Fibroblast of skin of left biceps (primary cell): ENCODE data around the gene ROCK1.

Experiments used
- DNase-seq, 2 experiments: peaks; one replicate each; pipeline ENCODE4 v3.0.0-alpha.2; 2013; ENCODE audit warnings: low read depth in 2 of 2

The ROCK1 gene

GRCh38 chr18:21105936-21106335, 5.7 kb downstream of the ROCK1 start:
- DNase-seq: no peak

- no peak for DNase-seq
Measured at GRCh38 chr18:21101172-21101571, 10.4 kb downstream of the ROCK1 start.

DNA sequence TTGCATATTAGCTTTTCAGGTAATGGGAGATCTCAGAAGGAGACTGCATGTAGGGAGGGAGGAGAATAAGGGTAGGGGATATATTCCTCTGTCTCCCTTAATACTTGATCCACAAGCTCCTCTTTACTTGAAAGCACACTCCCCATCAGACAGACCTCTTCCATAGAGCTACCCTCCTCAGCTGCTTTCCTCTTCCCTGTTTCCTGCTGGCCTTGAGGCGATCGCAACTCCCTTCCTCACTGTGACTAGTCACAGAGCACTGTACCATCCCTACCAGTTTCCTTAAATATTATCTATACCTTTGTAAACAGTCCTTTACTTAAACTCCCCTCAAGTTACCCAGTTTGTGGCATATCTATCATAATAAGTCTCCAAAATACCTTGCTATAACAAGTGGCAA, 10.9 kb downstream of the ROCK1 start:
- DNase-seq: no peak

DNA sequence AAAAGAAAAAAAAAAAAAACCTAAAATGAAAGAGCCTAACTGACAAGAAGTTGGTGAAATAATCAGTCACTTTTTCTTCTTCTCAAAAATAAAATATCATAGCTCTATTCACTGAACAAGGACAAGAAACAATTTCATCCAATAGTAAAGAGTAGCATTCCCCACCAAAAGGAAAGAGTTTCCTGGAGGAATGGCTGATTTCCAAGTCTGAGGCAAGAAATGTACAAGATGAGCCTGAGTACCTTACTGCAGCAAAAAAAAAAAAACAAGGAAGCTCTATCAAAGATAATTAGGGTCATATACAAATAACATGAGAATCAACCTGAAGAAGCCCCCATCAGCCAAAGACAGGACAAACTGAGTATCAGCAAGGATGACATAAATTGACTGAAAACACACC, 11.5 kb downstream of the ROCK1 start:
- DNase-seq: no peak

- no peak for DNase-seq
Measured at GRCh38 chr18:21099442-21099841, 12.2 kb downstream of the ROCK1 start.

DNA sequence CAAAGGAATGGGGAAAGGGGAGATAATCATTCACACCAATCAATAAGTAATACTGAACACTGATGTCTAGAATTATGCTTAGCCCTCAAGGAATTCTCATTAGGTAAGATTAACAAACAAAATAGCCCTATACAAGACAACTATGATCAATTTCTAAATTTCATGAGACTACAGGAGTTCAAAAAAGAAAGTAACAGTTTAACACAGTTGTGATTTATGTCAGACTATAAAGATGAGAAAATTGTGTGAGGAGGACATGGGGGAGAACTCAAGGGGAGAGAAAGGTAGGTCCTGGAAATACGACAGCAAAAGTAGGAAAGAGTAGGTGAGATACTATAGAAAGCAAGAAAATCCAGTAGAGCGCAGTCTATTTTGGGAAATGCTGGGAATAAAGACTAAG, 14.9 kb downstream of the ROCK1 start:
- DNase-seq: no peak

DNA sequence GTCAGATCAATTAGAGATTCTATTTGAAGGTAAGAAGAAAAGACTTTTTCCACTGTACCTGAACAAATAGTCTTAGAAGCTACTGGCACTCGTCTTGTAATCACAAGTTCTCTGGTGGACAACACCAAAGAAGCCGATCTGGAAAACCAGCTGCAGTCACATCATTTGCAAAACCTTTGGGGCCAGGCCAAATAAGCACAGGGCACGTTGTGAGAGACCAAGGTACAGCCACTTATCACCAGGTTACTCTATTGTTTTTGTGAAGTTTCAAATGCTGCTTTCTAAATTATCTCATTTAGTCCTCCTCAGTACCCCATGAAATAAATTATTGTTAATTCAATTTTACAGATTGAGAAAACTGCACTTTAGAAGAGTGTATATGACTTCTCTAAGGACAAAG, 18.5 kb downstream of the ROCK1 start:
- no peak for DNase-seq

- DNase-seq: no peak
Measured at GRCh38 chr18:21090680-21091079, 20.9 kb downstream of the ROCK1 start.

DNA sequence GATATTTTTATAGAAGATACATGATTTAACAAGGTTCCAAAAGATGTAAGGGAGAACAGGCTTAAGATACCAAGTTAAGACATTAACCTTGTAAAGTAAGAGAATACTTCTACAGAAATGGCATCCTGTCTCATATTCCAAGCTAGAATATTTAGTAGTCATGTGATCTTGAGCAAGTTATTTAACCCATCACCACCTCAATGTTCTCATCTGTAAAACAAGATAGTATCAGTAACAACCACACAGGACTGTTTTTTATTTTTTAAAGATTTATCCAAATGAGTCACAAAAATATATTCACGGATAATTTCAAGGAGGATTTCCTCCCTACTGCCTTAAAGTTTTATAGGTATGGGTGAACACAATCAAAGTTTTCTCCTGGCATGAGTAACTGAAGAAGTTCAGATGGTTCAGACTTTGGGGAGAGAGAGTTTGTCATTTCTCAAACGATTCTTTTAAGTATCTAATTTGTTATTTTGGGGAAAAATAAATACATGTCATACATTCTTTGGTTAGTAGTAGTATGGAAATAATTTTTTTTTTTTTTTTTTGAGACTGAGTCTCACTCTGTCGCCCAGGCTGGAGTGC, 25.9 kb downstream of the ROCK1 start:
- no peak for DNase-seq

DNA sequence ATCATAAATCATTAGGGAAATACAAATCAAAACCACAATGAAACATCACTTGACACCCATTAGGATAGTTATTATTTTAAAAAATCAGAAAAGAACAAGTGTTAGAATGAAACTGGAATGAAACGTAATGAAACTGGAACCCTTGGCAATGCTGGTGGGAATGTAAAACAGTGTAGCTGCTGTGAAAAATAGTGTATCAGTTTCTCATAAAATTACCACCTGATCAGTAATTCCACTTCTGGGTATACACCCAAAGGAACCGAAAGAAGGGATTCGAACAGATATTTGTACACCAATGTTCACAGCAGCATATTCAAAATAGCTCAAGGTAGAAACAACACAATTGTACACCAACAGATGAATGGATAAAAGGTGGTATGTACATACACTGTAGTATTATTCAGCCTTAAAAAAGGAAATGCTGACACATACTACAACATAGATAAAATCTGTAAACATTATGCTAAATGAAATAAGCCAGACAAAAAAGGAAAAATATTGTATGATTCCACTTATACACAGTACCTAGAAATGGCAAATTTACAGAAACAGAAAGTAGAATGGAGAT, 27.0 kb downstream of the ROCK1 start:
- no peak for DNase-seq

- no peak for DNase-seq
Measured at GRCh38 chr18:21083017-21083416, 28.6 kb downstream of the ROCK1 start.

- no peak for DNase-seq
Measured at GRCh38 chr18:21081426-21081825, 30.2 kb downstream of the ROCK1 start.

GRCh38 chr18:21080576-21080975, 31.0 kb downstream of the ROCK1 start:
- no peak for DNase-seq

DNA sequence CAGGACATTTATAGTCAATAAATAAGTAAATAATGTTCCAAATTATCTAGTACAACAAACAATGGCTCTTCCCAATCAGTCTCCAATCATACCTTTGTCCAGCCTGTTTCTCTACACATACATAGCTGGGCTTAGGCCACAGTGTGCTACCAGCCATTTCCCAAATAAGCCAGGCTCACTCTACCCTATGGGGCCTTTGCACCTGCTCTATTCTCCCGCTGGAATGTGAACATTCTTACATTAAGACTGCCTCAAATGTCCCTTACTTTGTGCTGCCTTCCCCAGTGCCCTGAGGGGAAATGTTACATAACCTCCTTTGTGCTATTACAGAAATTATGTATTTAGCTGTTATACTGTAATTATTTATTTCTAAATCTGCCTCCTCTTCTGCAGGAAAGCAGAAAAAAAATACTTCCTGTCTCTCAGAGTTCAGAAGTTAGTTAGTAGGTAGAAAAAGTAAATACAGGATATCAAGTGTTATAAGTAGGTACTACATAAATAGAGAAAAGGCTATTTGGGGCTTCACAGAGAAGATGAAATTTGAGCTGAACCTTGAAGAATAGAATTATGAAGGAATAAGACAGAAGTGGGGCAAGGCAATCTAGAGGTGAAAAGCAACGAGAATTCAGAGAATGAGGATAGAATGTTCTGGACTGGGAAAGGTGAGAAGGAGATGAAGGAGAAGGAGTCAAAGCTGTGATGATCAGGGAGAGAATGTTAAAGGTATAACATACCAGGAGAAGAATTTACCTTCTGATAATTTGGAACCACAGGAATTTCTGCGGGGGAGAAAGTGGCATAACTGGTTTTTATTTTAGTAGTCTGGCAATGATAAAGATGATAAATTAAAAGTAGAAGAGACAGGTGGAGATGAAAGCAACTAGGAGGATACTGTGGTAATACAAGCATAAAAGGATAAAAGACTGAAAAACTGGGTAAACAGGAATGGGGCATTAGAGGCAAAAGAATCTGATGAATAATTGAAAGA, 37.0 kb downstream of the ROCK1 start:
- no peak for DNase-seq

- DNase-seq: no peak
Measured at GRCh38 chr18:21073180-21073579, 38.4 kb downstream of the ROCK1 start.

DNA sequence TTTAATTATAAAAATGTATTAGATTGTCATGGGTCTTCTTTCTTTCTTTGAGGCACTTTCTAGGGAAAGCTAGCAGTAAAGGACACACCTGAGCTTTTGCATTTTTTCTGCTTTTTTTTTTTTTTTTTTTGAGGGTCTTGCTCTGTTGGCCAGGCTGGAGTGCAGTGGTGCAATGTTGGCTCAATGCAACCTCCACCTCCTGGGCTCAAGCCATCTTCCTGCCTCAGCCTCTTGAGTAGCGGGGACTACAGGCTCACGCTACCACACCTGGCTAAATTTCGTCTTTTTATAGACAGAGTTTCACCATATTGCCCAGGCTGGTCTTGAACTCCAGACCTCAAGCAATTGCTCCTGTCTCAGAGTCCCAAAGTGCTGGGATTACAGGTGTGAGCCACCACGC, 40.5 kb downstream of the ROCK1 start:
- no peak for DNase-seq

DNA sequence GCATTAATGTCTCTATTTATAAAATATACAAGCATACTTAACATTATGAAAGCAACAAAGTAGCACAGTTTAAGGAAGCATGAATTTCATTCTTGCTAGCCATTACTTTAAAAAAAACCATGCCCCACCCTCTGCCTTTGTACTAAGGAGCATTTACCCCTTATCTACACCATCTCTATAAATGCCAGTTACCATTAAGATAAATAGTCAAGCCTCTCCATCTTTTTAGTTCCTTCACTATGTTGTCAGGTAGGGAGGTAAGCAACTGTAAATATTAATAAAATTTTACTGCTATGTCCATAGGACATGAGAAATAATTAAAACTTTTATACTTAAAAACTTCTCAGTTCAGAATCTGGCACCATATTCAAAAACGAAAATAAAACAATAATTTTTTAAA, 42.1 kb downstream of the ROCK1 start:
- no peak for DNase-seq

DNA sequence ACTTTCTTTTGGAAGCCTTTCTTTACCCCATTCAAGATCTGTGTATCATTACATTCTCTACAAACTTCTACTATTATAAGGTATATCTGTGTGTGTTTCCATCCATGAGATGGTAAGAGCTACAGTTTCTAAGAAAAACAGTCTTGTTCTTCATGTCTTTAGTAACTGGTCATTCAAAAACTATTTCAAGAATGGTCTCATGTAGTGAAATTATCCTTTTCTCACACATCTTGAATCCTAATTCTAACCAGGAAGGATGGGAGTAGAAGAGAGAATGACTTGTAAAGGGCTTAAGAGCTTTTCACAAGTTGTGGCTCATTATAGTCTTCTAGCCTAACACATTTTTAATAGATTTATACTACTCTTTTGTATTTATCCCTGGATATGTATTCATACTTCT, 47.3 kb downstream of the ROCK1 start:
- DNase-seq: peak; percentile 33 to 34

DNA sequence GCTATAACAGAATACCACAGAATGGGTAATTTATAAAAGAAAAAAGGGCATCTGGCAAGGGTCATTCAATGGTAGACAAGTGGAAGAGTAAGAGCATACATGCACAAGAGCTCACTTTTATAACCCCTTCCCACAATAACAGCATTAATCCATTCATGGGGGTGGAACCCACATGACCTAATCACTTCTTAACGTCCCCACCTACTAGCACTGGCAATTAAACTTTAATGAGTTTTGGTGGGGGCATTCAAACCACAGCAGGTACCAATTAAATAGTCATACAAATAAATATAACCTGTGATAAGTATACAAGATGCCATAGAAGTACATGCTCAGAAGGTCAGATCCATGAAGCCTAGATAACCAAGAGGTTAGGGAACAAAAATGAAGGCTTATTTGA, 48.6 kb downstream of the ROCK1 start:
- no peak for DNase-seq

DNA sequence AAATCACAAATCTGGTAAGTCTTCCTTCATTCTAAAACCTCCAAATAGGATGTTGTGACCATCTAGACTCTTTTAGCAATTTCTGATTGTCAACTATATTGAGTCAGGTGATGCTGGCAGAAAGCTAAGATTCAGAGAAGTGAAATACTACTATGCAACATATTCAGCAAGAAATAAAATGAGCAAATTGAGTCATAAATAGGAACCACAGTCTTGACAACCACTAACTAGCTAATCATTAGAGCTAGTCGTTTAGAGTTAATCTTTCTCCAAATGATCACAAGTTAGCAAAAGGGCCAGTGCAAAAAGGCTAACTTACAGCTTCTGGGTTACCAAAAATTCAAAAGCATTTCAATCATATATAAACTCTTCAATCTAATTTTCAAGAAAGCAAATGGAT, 54.5 kb downstream of the ROCK1 start:
- no peak for DNase-seq

GRCh38 chr18:21056545-21056944, 55.1 kb downstream of the ROCK1 start:
- DNase-seq: no peak

DNA sequence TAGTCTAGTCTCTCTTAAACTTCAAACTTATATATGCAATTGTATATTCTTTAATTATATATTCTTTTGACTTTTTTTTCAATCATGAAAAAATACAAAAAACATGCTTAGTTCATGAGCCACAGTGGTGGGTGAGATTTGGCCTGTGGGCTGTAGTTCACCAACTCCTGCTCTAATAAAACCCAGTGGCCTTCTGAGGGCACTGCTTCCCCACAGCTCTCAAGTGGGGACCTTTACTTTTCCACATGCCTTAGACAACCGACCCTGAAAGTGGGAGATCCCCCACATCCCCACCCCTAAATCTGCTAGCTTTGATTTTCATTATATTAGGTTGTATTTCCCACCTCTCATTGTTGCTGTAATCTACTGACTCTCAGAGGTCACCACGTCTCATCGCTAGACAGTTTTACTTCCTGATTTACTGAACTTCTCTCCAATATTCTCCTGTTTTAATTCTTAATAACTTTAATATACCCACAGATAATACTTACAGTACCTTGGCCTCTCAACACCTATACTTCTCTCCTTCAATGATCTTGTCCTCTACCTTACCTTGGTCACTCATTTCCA, 57.3 kb downstream of the ROCK1 start:
- no peak for DNase-seq

- DNase-seq: peak; percentile 77 to 80
Measured at GRCh38 chr18:21053127-21053526, 58.5 kb downstream of the ROCK1 start.
